ENCODE data around the gene TEF. TPM values are rescaled to one million over a fixed set of nuclear protein-coding genes. Genes with fewer than 3 reads are reported as not detected.

The TEF gene
- 2.5 and 3.1 TPM in 2 replicates for total RNA-seq (2012; rRNA removed)

GRCh38 chr22:41381329-41382097 is at the start of gene TEF:
Gene TEF (plus strand): TSS chr22:41381942. CDS start chr22:41382045, 103 bp downstream.
- Histone ChIP-seq H3K9me3 (replicated peaks; ENCODE audit: low read length) (no peaks in the 10 kb centered on the region), H3K4me1 (ENCODE audit: control insufficient read depth, insufficient read depth, low read length) (peaks cover 20% of the 10 kb centered on the region), H3K9ac (ENCODE audit: low read depth, low read length) (peak within 1 kb of the TSS; percentile 83), H3K27me3 (ENCODE audit: control insufficient read depth, insufficient read depth, low read length) (peaks cover 13% of the 10 kb centered on the region), H3K4me3 (ENCODE audit: low read length) (peak within 1 kb of the TSS; percentile 75), H3K4me2 (ENCODE audit: low read length) (peak within 1 kb of the TSS; percentile 99), H3K36me3 (ENCODE audit: insufficient read depth, low read length) (no peaks in the 10 kb centered on the region)

GRCh38 chr22:41332217-41332939 is 49.4 kb upstream of the TEF start:
- H3K9me3 ChIP-seq (replicated peaks; ENCODE audit: low read length): no peaks in the 10 kb centered on the region
- H3K4me2 ChIP-seq (ENCODE audit: low read length): no peak overlapping the region
- H3K36me3 ChIP-seq (ENCODE audit: insufficient read depth, low read length): peaks cover 68% of the 10 kb centered on the region
- H3K27me3 ChIP-seq (ENCODE audit: control insufficient read depth, insufficient read depth, low read length): no peaks in the 10 kb centered on the region
- no peaks in the 10 kb centered on the region for H3K4me1 ChIP-seq (ENCODE audit: control insufficient read depth, insufficient read depth, low read length)
- no peak overlapping the region for H3K4me3 ChIP-seq (ENCODE audit: low read length)
- H3K9ac ChIP-seq (ENCODE audit: low read depth, low read length): no peak overlapping the region

GRCh38 chr22:41333806-41334205 is 47.9 kb upstream of the TEF start:
- no peaks in the 10 kb centered on the region for H3K4me1 ChIP-seq (ENCODE audit: control insufficient read depth, insufficient read depth, low read length)
- no peak overlapping the region for H3K4me2 ChIP-seq (ENCODE audit: low read length)
- H3K36me3 ChIP-seq (ENCODE audit: insufficient read depth, low read length): peaks cover 68% of the 10 kb centered on the region
- H3K4me3 ChIP-seq (ENCODE audit: low read length): no peak overlapping the region
- no peaks in the 10 kb centered on the region for H3K9me3 ChIP-seq (replicated peaks; ENCODE audit: low read length)
- no peaks in the 10 kb centered on the region for H3K27me3 ChIP-seq (ENCODE audit: control insufficient read depth, insufficient read depth, low read length)
- H3K9ac ChIP-seq (ENCODE audit: low read depth, low read length): no peak overlapping the region

- no peak overlapping the region for H3K4me3 ChIP-seq (ENCODE audit: low read length)
- H3K36me3 ChIP-seq (ENCODE audit: insufficient read depth, low read length): peaks cover 72% of the 10 kb centered on the region
- no peaks in the 10 kb centered on the region for H3K27me3 ChIP-seq (ENCODE audit: control insufficient read depth, insufficient read depth, low read length)
- H3K4me1 ChIP-seq (ENCODE audit: control insufficient read depth, insufficient read depth, low read length): no peaks in the 10 kb centered on the region
- H3K4me2 ChIP-seq (ENCODE audit: low read length): no peak overlapping the region
- no peak overlapping the region for H3K9ac ChIP-seq (ENCODE audit: low read depth, low read length)
- no peaks in the 10 kb centered on the region for H3K9me3 ChIP-seq (replicated peaks; ENCODE audit: low read length)
Observed at GRCh38 chr22:41334215-41334614, 47.5 kb upstream of the TEF start.

- peaks cover 71% of the 10 kb centered on the region for H3K36me3 ChIP-seq (ENCODE audit: insufficient read depth, low read length)
Observed at GRCh38 chr22:41334951-41335635, 46.6 kb upstream of the TEF start.

GRCh38 chr22:41338614-41339212 is 43.0 kb upstream of the TEF start:
- Histone ChIP-seq H3K27me3 (ENCODE audit: control insufficient read depth, insufficient read depth, low read length) (no peaks in the 10 kb centered on the region), H3K9me3 (replicated peaks; ENCODE audit: low read length) (no peaks in the 10 kb centered on the region), H3K4me1 (ENCODE audit: control insufficient read depth, insufficient read depth, low read length) (no peaks in the 10 kb centered on the region), H3K36me3 (ENCODE audit: insufficient read depth, low read length) (peaks cover 70% of the 10 kb centered on the region), H3K4me2 (ENCODE audit: low read length) (no peak overlapping the region), H3K9ac (ENCODE audit: low read depth, low read length) (no peak overlapping the region), H3K4me3 (ENCODE audit: low read length) (no peak overlapping the region)

More at GRCh38 chr22:41334951-41335635, 46.6 kb upstream of the TEF start:
- Histone ChIP-seq H3K4me1 (ENCODE audit: control insufficient read depth, insufficient read depth, low read length) (no peaks in the 10 kb centered on the region), H3K4me3 (ENCODE audit: low read length) (no peak overlapping the region), H3K27me3 (ENCODE audit: control insufficient read depth, insufficient read depth, low read length) (no peaks in the 10 kb centered on the region), H3K9me3 (replicated peaks; ENCODE audit: low read length) (no peaks in the 10 kb centered on the region), H3K4me2 (ENCODE audit: low read length) (no peak overlapping the region), H3K9ac (ENCODE audit: low read depth, low read length) (no peak overlapping the region)

GRCh38 chr22:41339823-41340222 is 41.9 kb upstream of the TEF start:
- no peak overlapping the region for H3K4me2 ChIP-seq (ENCODE audit: low read length)
- H3K4me1 ChIP-seq (ENCODE audit: control insufficient read depth, insufficient read depth, low read length): no peaks in the 10 kb centered on the region
- H3K9me3 ChIP-seq (replicated peaks; ENCODE audit: low read length): no peaks in the 10 kb centered on the region
- no peak overlapping the region for H3K4me3 ChIP-seq (ENCODE audit: low read length)
- no peaks in the 10 kb centered on the region for H3K27me3 ChIP-seq (ENCODE audit: control insufficient read depth, insufficient read depth, low read length)
- peaks cover 71% of the 10 kb centered on the region for H3K36me3 ChIP-seq (ENCODE audit: insufficient read depth, low read length)
- no peak overlapping the region for H3K9ac ChIP-seq (ENCODE audit: low read depth, low read length)

GRCh38 chr22:41340357-41340756 is 41.4 kb upstream of the TEF start:
- H3K9me3 ChIP-seq (replicated peaks; ENCODE audit: low read length): no peaks in the 10 kb centered on the region
- no peak overlapping the region for H3K4me3 ChIP-seq (ENCODE audit: low read length)
- no peaks in the 10 kb centered on the region for H3K27me3 ChIP-seq (ENCODE audit: control insufficient read depth, insufficient read depth, low read length)
- no peak overlapping the region for H3K9ac ChIP-seq (ENCODE audit: low read depth, low read length)
- H3K4me2 ChIP-seq (ENCODE audit: low read length): no peak overlapping the region
- H3K4me1 ChIP-seq (ENCODE audit: control insufficient read depth, insufficient read depth, low read length): no peaks in the 10 kb centered on the region
- peaks cover 68% of the 10 kb centered on the region for H3K36me3 ChIP-seq (ENCODE audit: insufficient read depth, low read length)

- no peak overlapping the region for H3K4me2 ChIP-seq (ENCODE audit: low read length)
- H3K4me1 ChIP-seq (ENCODE audit: control insufficient read depth, insufficient read depth, low read length): no peaks in the 10 kb centered on the region
- H3K9me3 ChIP-seq (replicated peaks; ENCODE audit: low read length): no peaks in the 10 kb centered on the region
- no peaks in the 10 kb centered on the region for H3K27me3 ChIP-seq (ENCODE audit: control insufficient read depth, insufficient read depth, low read length)
- peaks cover 68% of the 10 kb centered on the region for H3K36me3 ChIP-seq (ENCODE audit: insufficient read depth, low read length)
- H3K4me3 ChIP-seq (ENCODE audit: low read length): no peak overlapping the region
- H3K9ac ChIP-seq (ENCODE audit: low read depth, low read length): no peak overlapping the region
Observed at GRCh38 chr22:41341012-41341411, 40.7 kb upstream of the TEF start.

GRCh38 chr22:41341990-41342389 is 39.8 kb upstream of the TEF start:
- Histone ChIP-seq H3K4me3 (ENCODE audit: low read length) (no peak overlapping the region), H3K36me3 (ENCODE audit: insufficient read depth, low read length) (peaks cover 74% of the 10 kb centered on the region), H3K27me3 (ENCODE audit: control insufficient read depth, insufficient read depth, low read length) (no peaks in the 10 kb centered on the region), H3K4me2 (ENCODE audit: low read length) (no peak overlapping the region), H3K9me3 (replicated peaks; ENCODE audit: low read length) (no peaks in the 10 kb centered on the region), H3K9ac (ENCODE audit: low read depth, low read length) (no peak overlapping the region), H3K4me1 (ENCODE audit: control insufficient read depth, insufficient read depth, low read length) (no peaks in the 10 kb centered on the region)

GRCh38 chr22:41343300-41343699 is 38.4 kb upstream of the TEF start:
- peaks cover 79% of the 10 kb centered on the region for H3K36me3 ChIP-seq (ENCODE audit: insufficient read depth, low read length)
- no peaks in the 10 kb centered on the region for H3K27me3 ChIP-seq (ENCODE audit: control insufficient read depth, insufficient read depth, low read length)
- H3K9me3 ChIP-seq (replicated peaks; ENCODE audit: low read length): no peaks in the 10 kb centered on the region
- no peak overlapping the region for H3K9ac ChIP-seq (ENCODE audit: low read depth, low read length)
- H3K4me2 ChIP-seq (ENCODE audit: low read length): no peak overlapping the region
- H3K4me1 ChIP-seq (ENCODE audit: control insufficient read depth, insufficient read depth, low read length): no peaks in the 10 kb centered on the region
- no peak overlapping the region for H3K4me3 ChIP-seq (ENCODE audit: low read length)
